Neuronal stem cell (in vitro differentiated cells): ENCODE data around the gene UNC13A.

ENCODE experiments used
- DNase-seq: peaks from one replicate; pipeline ENCODE4 v3.0.0-alpha.2; 2013; ENCODE audit warnings: low spot score
- H2AFZ ChIP-seq: one replicate; pipeline ENCODE4 v1.6.1; 2013; ENCODE audit warnings: mild to moderate bottlenecking, low read length, inconsistent platforms
- H2AK5ac ChIP-seq: 2 replicates; pipeline ENCODE4 v1.6.1; 2013; ENCODE audit warnings: low read depth, mild to moderate bottlenecking, inconsistent platforms, low read length, moderate library complexity, mixed read lengths
- H2BK120ac ChIP-seq: 2 replicates; pipeline ENCODE4 v1.6.1; 2013; ENCODE audit warnings: low read depth, mild to moderate bottlenecking, inconsistent platforms, low read length, moderate library complexity, mixed read lengths
- H2BK12ac ChIP-seq: one replicate; pipeline ENCODE4 v1.6.1; 2013; ENCODE audit warnings: low read length, inconsistent platforms
- H2BK15ac ChIP-seq: 2 replicates; pipeline ENCODE4 v1.6.1; 2013; ENCODE audit warnings: mild to moderate bottlenecking, low read length, inconsistent platforms, mixed read lengths
- H2BK5ac ChIP-seq: one replicate; pipeline ENCODE4 v1.6.1; 2013; ENCODE audit warnings: inconsistent platforms, mild to moderate bottlenecking, low read length, moderate library complexity
- H3K14ac ChIP-seq: one replicate; pipeline ENCODE4 v1.6.1; 2013; ENCODE audit warnings: low read length, inconsistent platforms
- H3K18ac ChIP-seq: 2 replicates; pipeline ENCODE4 v1.6.1; 2013; ENCODE audit warnings: low read length, inconsistent platforms
- H3K23ac ChIP-seq: 2 replicates; pipeline ENCODE4 v1.6.1; 2013; ENCODE audit warnings: low read depth, mild to moderate bottlenecking, mixed read lengths, low read length, inconsistent platforms; ENCODE audit not compliant: poor library complexity
- H3K27ac ChIP-seq: replicated peaks from 3 replicates; pipeline ENCODE4 v1.5.1; 2013; ENCODE audit warnings: low read length, inconsistent platforms
- H3K27me3 ChIP-seq, 3 experiments: 2 replicates each; pipeline ENCODE4 v1.6.1; 2013; ENCODE audit warnings: low read length in 3 of 3, mild to moderate bottlenecking in 2 of 3, inconsistent platforms in 1 of 3, low read depth in 1 of 3, mixed read lengths in 1 of 3, moderate library complexity in 1 of 3; ENCODE audit not compliant: control insufficient read depth in 3 of 3, insufficient read depth in 3 of 3
- H3K36me3 ChIP-seq, 2 donors: replicated peaks in 1 of 2; 2 replicates each; pipeline ENCODE4 v1.6.1; 2013; ENCODE audit warnings: low read length in 2 of 2; ENCODE audit not compliant: control insufficient read depth in 2 of 2, insufficient read depth in 2 of 2
- H3K4ac ChIP-seq: 2 replicates; pipeline ENCODE4 v1.6.1; 2013; ENCODE audit warnings: inconsistent platforms, mild to moderate bottlenecking, low read length, moderate library complexity
- H3K4me1 ChIP-seq, 2 donors: 1 replicate in 1 of 2; 2 replicates in 1 of 2; pipeline ENCODE4 v1.6.1; 2013; ENCODE audit warnings: low read length in 2 of 2, low read depth in 1 of 2; ENCODE audit not compliant: control insufficient read depth in 2 of 2, insufficient read depth in 1 of 2
- H3K4me2 ChIP-seq: one replicate; pipeline ENCODE4 v1.6.1; 2013; ENCODE audit warnings: mild to moderate bottlenecking, low read length, inconsistent platforms; ENCODE audit not compliant: insufficient read depth, poor library complexity, severe bottlenecking
- H3K4me3 ChIP-seq, 2 donors: 2 replicates each; pipeline ENCODE4 v1.5.1; 2013; ENCODE audit warnings: low read length in 2 of 2, mild to moderate bottlenecking in 2 of 2, inconsistent platforms in 1 of 2, moderate library complexity in 1 of 2
- H3K79me1 ChIP-seq: one replicate; pipeline ENCODE4 v1.6.1; 2013; ENCODE audit warnings: low read depth, mild to moderate bottlenecking, inconsistent platforms, low read length, moderate library complexity
- H3K9ac ChIP-seq: one replicate; pipeline ENCODE4 v1.6.1; 2013; ENCODE audit warnings: mild to moderate bottlenecking, low read depth, low read length, inconsistent platforms; ENCODE audit not compliant: poor library complexity
- H3K9me3 ChIP-seq, 2 donors: replicated peaks in 1 of 2; 2 replicates each; pipeline versions ENCODE3 to v1.6.1; 2013; ENCODE audit warnings: low read length in 2 of 2, mild to moderate bottlenecking in 2 of 2, inconsistent platforms in 1 of 2, low read depth in 1 of 2, mixed read lengths in 1 of 2, moderate library complexity in 1 of 2; ENCODE audit not compliant: control insufficient read depth in 2 of 2, insufficient read depth in 1 of 2
- H4K8ac ChIP-seq: one replicate; pipeline ENCODE4 v1.6.1; 2013; ENCODE audit warnings: low read depth, mild to moderate bottlenecking, inconsistent platforms, low read length, moderate library complexity
- H4K91ac ChIP-seq: one replicate; pipeline ENCODE4 v1.6.1; 2013; ENCODE audit warnings: low read length, low read depth, mild to moderate bottlenecking, inconsistent platforms; ENCODE audit not compliant: poor library complexity
- WGBS, 2 donors: extraction: QIAGEN DNeasy Blood & Tissue Kit; methylation state at CpG; one replicate each; pipeline ENCODE4 v1.1.7; 2013; ENCODE audit warnings: missing lambda C conversion rate in 2 of 2, mixed read lengths in 1 of 2; ENCODE audit not compliant: insufficient read length in 2 of 2, insufficient replicate concordance in 1 of 2; ENCODE audit errors: extremely low coverage in 2 of 2; 5-methylcytosine and 5-hydroxymethylcytosine counted together

The UNC13A gene

GRCh38 chr19:17733127-17733526 is 45.0 kb upstream of the UNC13A start:
- H3K4me2 ChIP-seq, result no peak overlapping the region
- H3K18ac ChIP-seq, result peak overlapping the region; percentile 8
- H2BK15ac ChIP-seq, result no peak overlapping the region
- no peak overlapping the region for H3K27ac ChIP-seq
- peaks cover 4 to 8% of the 10 kb centered on the region in 2 donors for H3K9me3 ChIP-seq
- H3K4me3 ChIP-seq, result no peak overlapping the region
- no peak overlapping the region for H2BK120ac ChIP-seq
- no CpG with 5 or more reads among the region's 22 CpGs for WGBS, 2 donors
- no peak overlapping the region for H3K9ac ChIP-seq
- H3K36me3 ChIP-seq, result peaks cover 51 to 93% of the 10 kb centered on the region in 2 donors
- H3K79me1 ChIP-seq, result peaks cover 12% of the 10 kb centered on the region
- peak overlapping the region; percentile 61 for H2AK5ac ChIP-seq
- no peak overlapping the region for H2BK12ac ChIP-seq
- no peak overlapping the region for H3K14ac ChIP-seq
- no peak overlapping the region for H4K8ac ChIP-seq
- no peak for DNase-seq
- H4K91ac ChIP-seq, result no peak overlapping the region
- no peaks in the 10 kb centered on the region for H3K27me3 ChIP-seq
- no peak overlapping the region for H2BK5ac ChIP-seq
- H3K23ac ChIP-seq, result no peak overlapping the region
- no peak overlapping the region for H3K4ac ChIP-seq
- H3K4me1 ChIP-seq, result no peaks in the 10 kb centered on the region
- H2AFZ ChIP-seq, result no peak overlapping the region

DNA sequence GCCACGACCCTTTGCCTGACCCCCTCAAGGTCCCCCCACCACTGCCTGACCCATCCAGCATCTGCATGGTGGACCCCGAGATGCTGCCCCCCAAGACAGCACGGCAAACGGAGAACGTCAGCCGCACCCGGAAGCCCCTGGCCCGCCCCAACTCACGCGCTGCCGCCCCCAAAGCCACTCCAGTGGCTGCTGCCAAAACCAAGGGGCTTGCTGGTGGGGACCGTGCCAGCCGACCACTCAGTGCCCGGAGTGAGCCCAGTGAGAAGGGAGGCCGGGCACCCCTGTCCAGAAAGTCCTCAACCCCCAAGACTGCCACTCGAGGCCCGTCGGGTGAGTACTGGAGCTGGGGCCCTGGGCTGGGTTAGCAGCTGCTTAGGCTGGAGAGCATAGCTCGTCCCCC is 39.7 kb upstream of the UNC13A start:
- H3K9me3 ChIP-seq, result peaks cover 2 to 8% of the 10 kb centered on the region in 2 donors
- no peak overlapping the region for H2BK5ac ChIP-seq
- no peak overlapping the region for H3K4me2 ChIP-seq
- H3K4me1 ChIP-seq, result no peaks in the 10 kb centered on the region
- H3K4ac ChIP-seq, result no peak overlapping the region
- no peak overlapping the region for H3K14ac ChIP-seq
- H2AK5ac ChIP-seq, result no peak overlapping the region
- H4K8ac ChIP-seq, result no peak overlapping the region
- no peaks in the 10 kb centered on the region for H3K27me3 ChIP-seq
- H4K91ac ChIP-seq, result no peak overlapping the region
- peak overlapping the region; percentile 84 for H2BK12ac ChIP-seq
- H3K4me3 ChIP-seq, result no peak overlapping the region
- no peak overlapping the region for H3K9ac ChIP-seq
- H2AFZ ChIP-seq, result no peak overlapping the region
- no CpG with 5 or more reads among the region's 19 CpGs for WGBS, 2 donors
- DNase-seq, result no peak
- peaks cover 70 to 95% of the 10 kb centered on the region in 2 donors for H3K36me3 ChIP-seq
- H2BK120ac ChIP-seq, result no peak overlapping the region
- H3K79me1 ChIP-seq, result peaks cover 21% of the 10 kb centered on the region
- H3K23ac ChIP-seq, result peak overlapping the region; percentile 31
- no peak overlapping the region for H3K27ac ChIP-seq
- H2BK15ac ChIP-seq, result no peak overlapping the region
- no peak overlapping the region for H3K18ac ChIP-seq

DNA sequence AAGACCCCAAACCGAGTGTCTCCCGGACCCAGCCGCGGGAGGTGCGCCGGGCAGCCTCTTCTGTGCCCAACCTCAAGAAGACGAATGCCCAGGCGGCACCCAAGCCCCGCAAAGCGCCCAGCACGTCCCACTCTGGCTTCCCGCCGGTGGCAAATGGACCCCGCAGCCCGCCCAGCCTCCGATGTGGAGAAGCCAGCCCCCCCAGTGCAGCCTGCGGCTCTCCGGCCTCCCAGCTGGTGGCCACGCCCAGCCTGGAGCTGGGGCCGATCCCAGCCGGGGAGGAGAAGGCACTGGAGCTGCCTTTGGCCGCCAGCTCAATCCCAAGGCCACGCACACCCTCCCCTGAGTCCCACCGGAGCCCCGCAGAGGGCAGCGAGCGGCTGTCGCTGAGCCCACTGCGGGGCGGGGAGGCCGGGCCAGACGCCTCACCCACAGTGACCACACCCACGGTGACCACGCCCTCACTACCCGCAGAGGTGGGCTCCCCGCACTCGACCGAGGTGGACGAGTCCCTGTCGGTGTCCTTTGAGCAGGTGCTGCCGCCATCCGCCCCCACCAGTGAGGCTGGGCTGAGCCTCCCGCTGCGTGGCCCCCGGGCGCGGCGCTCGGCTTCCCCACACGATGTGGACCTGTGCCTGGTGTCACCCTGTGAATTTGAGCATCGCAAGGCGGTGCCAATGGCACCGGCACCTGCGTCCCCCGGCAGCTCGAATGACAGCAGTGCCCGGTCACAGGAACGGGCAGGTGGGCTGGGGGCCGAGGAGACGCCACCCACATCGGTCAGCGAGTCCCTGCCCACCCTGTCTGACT is 39.0 kb upstream of the UNC13A start:
- no peak overlapping the region for H3K27ac ChIP-seq
- no peak for DNase-seq
- no peak overlapping the region for H3K4me2 ChIP-seq
- WGBS, 2 donors, result no CpG with 5 or more reads among the region's 62 CpGs
- H3K4me1 ChIP-seq, result no peaks in the 10 kb centered on the region
- no peak overlapping the region for H3K14ac ChIP-seq
- peaks cover 0 to 8% of the 10 kb centered on the region in 2 donors for H3K9me3 ChIP-seq
- peaks cover 63 to 95% of the 10 kb centered on the region in 2 donors for H3K36me3 ChIP-seq
- no peak overlapping the region for H2BK5ac ChIP-seq
- H3K18ac ChIP-seq, result no peak overlapping the region
- no peak overlapping the region for H3K4me3 ChIP-seq
- H4K8ac ChIP-seq, result no peak overlapping the region
- peaks cover 18% of the 10 kb centered on the region for H3K79me1 ChIP-seq
- H2AFZ ChIP-seq, result no peak overlapping the region
- no peak overlapping the region for H4K91ac ChIP-seq
- no peak overlapping the region for H3K4ac ChIP-seq
- no peak overlapping the region for H2BK15ac ChIP-seq
- H2AK5ac ChIP-seq, result no peak overlapping the region
- H3K9ac ChIP-seq, result peak overlapping the region; percentile 4
- H2BK12ac ChIP-seq, result peak overlapping the region; percentile 84
- H3K23ac ChIP-seq, result peak overlapping the region; percentile 31
- no peak overlapping the region for H2BK120ac ChIP-seq
- H3K27me3 ChIP-seq, result no peaks in the 10 kb centered on the region

DNA sequence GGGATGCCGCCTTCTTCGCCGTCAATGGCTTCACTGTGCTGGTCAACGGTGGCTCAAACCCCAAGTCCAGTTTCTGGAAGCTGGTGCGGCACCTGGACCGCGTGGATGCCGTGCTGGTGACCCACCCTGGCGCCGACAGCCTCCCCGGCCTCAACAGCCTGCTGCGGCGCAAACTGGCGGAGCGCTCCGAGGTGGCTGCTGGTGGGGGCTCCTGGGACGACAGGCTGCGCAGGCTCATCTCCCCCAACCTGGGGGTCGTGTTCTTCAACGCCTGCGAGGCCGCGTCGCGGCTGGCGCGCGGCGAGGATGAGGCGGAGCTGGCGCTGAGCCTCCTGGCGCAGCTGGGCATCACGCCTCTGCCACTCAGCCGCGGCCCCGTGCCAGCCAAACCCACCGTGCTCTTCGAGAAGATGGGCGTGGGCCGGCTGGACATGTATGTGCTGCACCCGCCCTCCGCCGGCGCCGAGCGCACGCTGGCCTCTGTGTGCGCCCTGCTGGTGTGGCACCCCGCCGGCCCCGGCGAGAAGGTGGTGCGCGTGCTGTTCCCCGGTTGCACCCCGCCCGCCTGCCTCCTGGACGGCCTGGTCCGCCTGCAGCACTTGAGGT is 38.1 kb upstream of the UNC13A start:
- Histone ChIP-seq H3K18ac (no peak overlapping the region), H3K27me3 (no peaks in the 10 kb centered on the region), H3K36me3 (peaks cover 67 to 94% of the 10 kb centered on the region in 2 donors), H3K9me3 (peaks cover 0 to 8% of the 10 kb centered on the region in 2 donors), H3K4me3 (no peak overlapping the region), H2BK12ac (no peak overlapping the region), H2AK5ac (no peak overlapping the region), H3K27ac (no peak overlapping the region), H3K4me2 (no peak overlapping the region), H2BK15ac (no peak overlapping the region), H3K79me1 (peaks cover 22% of the 10 kb centered on the region), H4K91ac (no peak overlapping the region), H3K4ac (no peak overlapping the region), H3K14ac (no peak overlapping the region), H3K4me1 (no peaks in the 10 kb centered on the region), H3K9ac (peak overlapping the region; percentile 21), H4K8ac (no peak overlapping the region), H2BK5ac (no peak overlapping the region), H2BK120ac (no peak overlapping the region), H3K23ac (no peak overlapping the region), H2AFZ (no peak overlapping the region)
- no peak for DNase-seq
- WGBS, 2 donors, result no CpG with 5 or more reads among the region's 59 CpGs
